Stimulated activated effector memory CD8-positive, alpha-beta T cell treated with anti-CD3 and anti-CD28 coated beads, Interleukin-12 subunit alpha, Interleukin-12 subunit beta, amount 100 ng/mL, for 72 hours (primary cell): ENCODE data around the gene CCDC102B.
"Not testable (repeated sequence)": the region's sequence is repeated elsewhere in the genome, so short reads cannot be mapped to it uniquely, and the experiment has no call there.

Experiments
- ATAC-seq: fragments of 150-1000 bp; cut with Tn5 transposase; 2 replicates; pipeline ENCODE4 v1.10.0; 2021
- DNase-seq, 2 donors: peaks; one replicate each; pipeline ENCODE4 v3.0.0; 2021 to 2022; ENCODE audit warnings: low spot score in 2 of 2
- H3K27ac Mint-ChIP-seq: one replicate; pipeline ENCODE4 v1.8.0; 2022; ENCODE audit warnings: mild to moderate bottlenecking, mixed read lengths
- H3K36me3 Mint-ChIP-seq: one replicate; pipeline ENCODE4 v1.8.0; 2022; ENCODE audit warnings: mild to moderate bottlenecking, mixed read lengths
- H3K4me1 Mint-ChIP-seq: one replicate; pipeline ENCODE4 v1.8.0; 2022; ENCODE audit warnings: mixed read lengths
- H3K4me3 Mint-ChIP-seq: one replicate; pipeline ENCODE4 v1.8.0; 2022; ENCODE audit warnings: mild to moderate bottlenecking, mixed read lengths
- H3K9me3 Mint-ChIP-seq: one replicate; pipeline ENCODE4 v1.8.0; 2022; ENCODE audit warnings: mixed read lengths

Gene CCDC102B

DNA sequence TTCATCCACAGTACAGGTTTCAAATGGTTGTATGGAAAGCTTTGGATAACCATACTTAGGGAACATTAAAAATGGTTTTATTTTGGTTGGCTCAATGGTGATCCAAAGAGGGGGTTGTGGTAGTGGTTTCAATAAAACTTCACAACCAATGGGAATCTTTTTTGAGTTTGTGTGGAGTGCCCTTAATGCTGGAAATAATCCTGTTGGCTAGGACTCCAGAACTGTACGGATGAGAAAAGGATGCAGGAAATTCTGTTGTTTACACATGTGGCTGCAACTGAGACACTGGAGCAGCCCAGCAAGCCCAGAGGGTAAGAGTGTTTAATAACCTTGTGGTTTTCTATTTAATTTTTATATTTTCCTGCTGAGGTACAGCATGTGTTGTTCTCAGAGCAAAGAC lies at the start of gene CCDC102B:
CCDC102B (plus strand) TSS at position 210 of the 400 bp plus-strand sequence. CDS start 38,684 bp downstream, outside the sequence.
- Mint-ChIP-seq H3K9me3 (no peaks in the 10 kb centered on the region), H3K4me3 (no peak within 1 kb of the TSS)
- no peak for DNase-seq

DNA sequence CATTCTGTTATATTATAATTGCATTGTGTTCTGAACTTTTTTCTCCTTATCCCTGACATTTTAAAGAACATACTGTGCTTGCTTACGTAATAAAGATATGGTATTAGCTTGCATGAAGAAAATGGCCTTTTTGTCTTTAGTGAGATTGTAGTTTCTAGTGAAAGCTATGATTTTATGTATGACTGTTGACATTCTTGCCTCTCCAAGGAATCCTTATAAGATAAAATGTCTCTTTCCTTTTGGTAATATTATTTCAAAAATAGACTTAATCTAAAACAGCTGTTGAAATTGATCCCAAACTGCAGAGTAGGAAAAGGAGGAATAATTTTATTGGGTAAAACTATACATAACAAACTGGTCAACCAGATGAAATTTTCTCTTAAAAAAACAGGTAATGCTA lies 40.8 kb upstream of the CCDC102B start:
- no peaks in the 10 kb centered on the region for H3K4me1 Mint-ChIP-seq
- no peak overlapping the region for H3K4me3 Mint-ChIP-seq
- H3K9me3 Mint-ChIP-seq: peaks cover 5% of the 10 kb centered on the region
- no peak overlapping the region for H3K27ac Mint-ChIP-seq
- no peaks in the 10 kb centered on the region for H3K36me3 Mint-ChIP-seq
- DNase-seq: no peak
- ATAC-seq: no peak

More for the DNA sequence above, at the start of gene CCDC102B:
- Mint-ChIP-seq H3K27ac (no peak within 1 kb of the TSS), H3K36me3 (no peaks in the 10 kb centered on the region), H3K4me1 (no peaks in the 10 kb centered on the region)
- no peak for ATAC-seq

DNA sequence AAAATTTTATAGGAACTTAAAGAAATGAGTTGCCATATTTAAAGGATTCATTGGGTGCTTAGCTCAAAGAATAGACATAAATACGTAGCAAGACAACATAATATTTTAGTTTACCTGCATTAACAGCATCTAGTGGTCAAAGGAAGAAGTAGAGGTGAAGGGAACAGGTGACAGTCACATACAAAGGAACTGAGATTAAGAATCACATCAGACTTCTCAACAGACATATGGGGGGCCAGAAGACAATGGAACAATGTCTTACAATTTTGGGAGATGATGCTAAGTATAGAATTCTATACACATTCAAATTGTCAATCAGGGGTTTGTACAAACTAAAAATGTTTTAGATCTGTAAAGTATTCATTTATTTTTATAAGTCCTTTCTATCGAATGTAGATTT lies 38.6 kb upstream of the CCDC102B start:
- no peak for DNase-seq
- ATAC-seq: no peak
- H3K36me3 Mint-ChIP-seq: no peaks in the 10 kb centered on the region
- H3K9me3 Mint-ChIP-seq: peaks cover 5% of the 10 kb centered on the region
- H3K4me1 Mint-ChIP-seq: no peaks in the 10 kb centered on the region
- H3K4me3 Mint-ChIP-seq: no peak overlapping the region
- H3K27ac Mint-ChIP-seq: no peak overlapping the region

DNA sequence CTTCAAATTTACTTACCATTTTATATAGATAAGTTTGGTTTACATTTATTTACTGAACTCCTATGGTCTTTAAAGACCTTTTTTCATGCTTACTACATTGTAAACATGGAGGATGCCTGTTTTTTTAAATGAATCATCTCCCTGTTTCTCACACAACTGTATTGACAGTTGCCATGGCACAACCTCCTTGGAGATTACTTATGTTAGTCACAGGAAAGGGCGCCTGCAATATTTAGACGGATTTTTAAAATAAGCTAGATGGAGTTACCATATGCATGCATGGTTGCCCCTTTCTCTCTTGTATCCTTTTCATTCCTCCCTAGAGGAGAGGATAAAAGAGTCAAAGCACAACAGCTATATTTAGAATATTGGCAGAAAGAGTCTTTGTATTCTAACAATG lies 34.8 kb upstream of the CCDC102B start:
- Mint-ChIP-seq H3K27ac (no peak overlapping the region), H3K4me3 (no peak overlapping the region), H3K4me1 (no peaks in the 10 kb centered on the region), H3K36me3 (no peaks in the 10 kb centered on the region), H3K9me3 (peaks cover 5% of the 10 kb centered on the region)
- no peak for ATAC-seq
- DNase-seq: no peak

DNA sequence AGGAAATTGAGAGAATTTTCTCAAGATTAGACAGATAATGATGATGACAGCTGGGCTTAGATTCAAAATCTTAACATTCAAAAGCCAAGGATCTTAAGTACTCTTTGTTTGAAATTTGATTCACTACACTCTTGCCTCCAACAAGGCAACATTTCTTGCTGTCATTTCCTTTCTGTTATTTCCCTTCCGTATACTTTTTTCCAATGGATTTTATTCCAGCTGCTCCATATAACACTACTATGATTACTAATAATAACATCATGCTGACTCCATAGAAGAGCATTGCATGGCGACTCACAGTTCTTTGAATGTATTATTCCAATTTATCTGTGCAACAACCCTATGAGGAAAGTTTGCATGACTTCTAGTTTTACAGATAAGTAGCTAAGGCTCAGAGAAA lies 33.9 kb upstream of the CCDC102B start:
- Mint-ChIP-seq H3K36me3 (no peaks in the 10 kb centered on the region), H3K4me3 (no peak overlapping the region), H3K27ac (no peak overlapping the region), H3K4me1 (no peaks in the 10 kb centered on the region), H3K9me3 (peaks cover 4% of the 10 kb centered on the region)
- no peak for DNase-seq
- ATAC-seq: no peak

DNA sequence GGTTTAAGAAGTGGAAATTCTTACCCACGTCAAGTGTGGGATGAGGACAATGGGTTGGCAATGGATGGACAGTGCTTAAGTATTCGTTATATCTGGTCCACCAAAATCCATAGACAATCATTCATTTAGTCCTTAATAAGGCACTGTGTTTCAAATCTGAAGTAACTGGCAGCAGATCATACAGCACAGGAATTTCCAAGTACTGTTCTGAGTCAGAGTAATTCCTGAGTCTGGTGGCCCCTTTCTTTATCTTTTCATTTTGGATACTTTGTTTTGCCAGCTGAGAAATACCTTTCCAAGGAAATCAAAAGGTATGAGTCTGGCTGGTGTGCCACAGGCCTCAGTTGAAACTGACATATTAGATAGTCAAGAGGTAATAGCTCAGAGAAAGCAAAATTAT lies 31.4 kb upstream of the CCDC102B start:
- Mint-ChIP-seq H3K4me3 (no peak overlapping the region), H3K9me3 (no peaks in the 10 kb centered on the region), H3K4me1 (no peaks in the 10 kb centered on the region), H3K27ac (no peak overlapping the region), H3K36me3 (no peaks in the 10 kb centered on the region)
- DNase-seq (no peak), ATAC-seq (no peak)

DNA sequence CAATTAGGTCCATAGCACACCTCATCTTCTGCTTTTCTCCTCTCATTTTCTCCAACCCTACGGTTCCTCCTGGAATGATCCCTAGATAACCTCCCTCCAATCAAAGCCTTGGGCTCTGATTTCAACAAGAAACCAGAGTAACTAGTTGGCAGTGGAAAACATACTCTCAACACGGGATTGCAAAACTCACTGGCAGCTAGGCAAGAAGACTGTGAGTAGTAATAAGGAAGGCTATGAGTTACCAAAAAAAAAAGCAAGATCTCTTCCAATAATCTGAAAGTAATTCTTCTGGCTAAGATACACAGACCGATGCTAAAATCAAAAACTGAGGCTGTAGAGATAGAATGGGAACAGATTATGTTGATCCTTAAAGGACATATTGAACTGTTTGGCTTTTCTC lies 28.4 kb upstream of the CCDC102B start:
- no peak for ATAC-seq
- H3K27ac Mint-ChIP-seq: no peak overlapping the region
- no peaks in the 10 kb centered on the region for H3K4me1 Mint-ChIP-seq
- H3K9me3 Mint-ChIP-seq: no peaks in the 10 kb centered on the region
- H3K4me3 Mint-ChIP-seq: no peak overlapping the region
- H3K36me3 Mint-ChIP-seq: no peaks in the 10 kb centered on the region
- DNase-seq: no peak

DNA sequence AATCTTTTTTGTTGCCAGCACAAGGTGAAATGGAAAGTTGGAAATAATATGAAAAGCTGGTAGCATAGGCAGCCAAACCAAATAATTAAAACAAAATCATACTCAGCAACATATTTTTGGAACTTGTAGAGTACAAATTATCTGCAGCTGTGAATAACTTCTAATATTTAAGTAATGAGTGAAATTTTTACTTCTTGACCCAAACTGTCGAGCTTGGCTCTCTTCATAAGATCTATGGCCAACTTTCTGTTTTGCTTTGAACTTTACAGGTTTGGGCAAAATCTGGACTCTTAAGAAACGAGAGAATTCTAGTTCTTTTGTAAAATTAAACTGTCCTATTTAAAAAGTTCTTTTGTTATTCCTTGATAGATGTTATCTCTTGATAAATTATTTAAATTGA lies 25.6 kb upstream of the CCDC102B start:
- Mint-ChIP-seq H3K9me3 (no peaks in the 10 kb centered on the region), H3K36me3 (no peaks in the 10 kb centered on the region), H3K4me3 (no peak overlapping the region), H3K27ac (no peak overlapping the region), H3K4me1 (no peaks in the 10 kb centered on the region)
- DNase-seq: no peak
- ATAC-seq: no peak

DNA sequence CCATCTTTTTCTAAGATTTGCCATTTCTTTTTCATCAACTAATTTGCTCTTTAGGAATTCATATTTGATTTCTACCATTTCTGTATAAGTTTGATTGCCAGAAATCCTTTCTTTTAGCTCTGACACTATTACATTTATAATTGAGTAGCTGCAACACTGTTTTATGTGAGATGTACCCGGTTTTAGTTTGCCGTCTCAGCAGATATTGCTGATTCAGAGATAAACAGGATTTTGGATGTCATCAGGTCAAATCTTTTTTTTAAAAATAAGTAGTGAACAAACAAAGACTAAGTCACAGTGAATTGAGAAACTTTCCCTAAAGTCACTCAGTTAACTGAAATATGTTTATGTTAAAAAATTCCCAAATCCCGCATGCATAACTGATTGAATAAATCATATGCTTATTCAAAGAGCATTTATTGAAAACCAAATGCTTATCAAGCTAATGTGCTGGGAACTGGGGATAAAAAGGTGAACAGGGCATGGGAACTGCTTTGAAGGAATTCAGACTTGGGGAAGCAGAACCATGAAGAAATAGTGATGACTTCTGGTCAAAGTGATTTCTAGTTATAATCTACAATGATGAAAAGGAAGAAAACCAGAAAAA lies 19.5 kb upstream of the CCDC102B start:
- no peak for ATAC-seq
- no peak for DNase-seq
- Mint-ChIP-seq H3K36me3 (no peaks in the 10 kb centered on the region), H3K27ac (no peak overlapping the region), H3K4me1 (no peaks in the 10 kb centered on the region), H3K9me3 (no peaks in the 10 kb centered on the region), H3K4me3 (no peak overlapping the region)

DNA sequence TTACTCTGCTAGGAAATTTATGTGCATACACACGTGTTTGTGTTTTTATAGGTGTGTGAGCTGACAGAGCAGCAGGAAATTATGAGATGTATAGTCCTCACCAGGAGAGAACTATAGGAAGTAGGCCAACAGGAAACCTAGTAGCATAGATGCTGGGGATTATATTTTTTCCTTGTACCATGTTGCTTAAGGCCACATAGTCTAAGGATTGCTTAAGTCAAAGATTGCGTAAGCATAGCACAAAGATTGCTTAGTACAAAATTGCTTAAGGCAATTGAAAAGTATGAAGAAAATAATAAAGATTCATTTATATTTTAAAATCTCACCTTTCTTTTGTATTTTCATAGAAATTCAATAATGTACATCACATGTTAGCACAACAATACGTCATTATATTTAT lies 18.7 kb upstream of the CCDC102B start:
- no peak overlapping the region for H3K4me3 Mint-ChIP-seq
- no peaks in the 10 kb centered on the region for H3K36me3 Mint-ChIP-seq
- H3K27ac Mint-ChIP-seq: no peak overlapping the region
- H3K4me1 Mint-ChIP-seq: no peaks in the 10 kb centered on the region
- DNase-seq: no peak
- no peak for ATAC-seq
- no peaks in the 10 kb centered on the region for H3K9me3 Mint-ChIP-seq

DNA sequence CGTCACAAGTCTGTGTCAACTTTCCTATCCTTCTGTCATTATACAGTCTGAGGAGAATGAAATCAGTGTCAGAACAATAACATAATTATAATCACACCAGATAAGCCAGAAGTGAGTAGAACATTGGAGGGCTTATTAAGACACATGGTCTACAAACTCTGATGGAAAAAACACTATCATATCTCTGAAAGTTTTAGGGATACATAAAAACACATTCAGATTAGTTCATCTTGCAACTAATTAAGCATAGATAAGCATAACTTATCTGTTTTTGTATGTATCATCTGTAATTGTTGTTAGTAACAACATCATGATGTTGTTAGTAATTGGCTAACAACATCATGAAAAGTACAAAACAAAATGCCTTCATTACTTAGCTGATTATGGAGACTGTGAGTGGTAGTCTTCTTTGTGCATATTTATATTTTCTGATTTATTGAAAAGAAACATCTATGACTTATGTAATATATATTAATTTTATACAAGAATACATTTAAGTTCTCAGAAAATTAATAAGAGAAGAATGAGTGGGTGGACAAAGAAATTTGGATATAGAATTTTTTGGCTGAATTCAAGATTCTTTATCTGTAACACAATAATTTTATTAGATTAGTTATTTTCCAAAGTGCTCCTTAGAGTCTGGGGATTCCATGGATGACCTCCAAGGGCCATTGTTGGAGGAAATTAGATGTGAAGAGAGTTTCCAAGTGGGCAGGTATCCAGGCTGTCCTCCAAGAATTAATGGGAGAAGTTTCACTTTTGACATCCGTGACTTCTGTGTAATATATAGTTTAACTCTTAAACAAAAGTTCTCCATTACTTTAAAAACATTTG lies 16.9 kb upstream of the CCDC102B start:
- no peak for ATAC-seq
- Mint-ChIP-seq H3K27ac (no peak overlapping the region), H3K4me1 (no peaks in the 10 kb centered on the region)

DNA sequence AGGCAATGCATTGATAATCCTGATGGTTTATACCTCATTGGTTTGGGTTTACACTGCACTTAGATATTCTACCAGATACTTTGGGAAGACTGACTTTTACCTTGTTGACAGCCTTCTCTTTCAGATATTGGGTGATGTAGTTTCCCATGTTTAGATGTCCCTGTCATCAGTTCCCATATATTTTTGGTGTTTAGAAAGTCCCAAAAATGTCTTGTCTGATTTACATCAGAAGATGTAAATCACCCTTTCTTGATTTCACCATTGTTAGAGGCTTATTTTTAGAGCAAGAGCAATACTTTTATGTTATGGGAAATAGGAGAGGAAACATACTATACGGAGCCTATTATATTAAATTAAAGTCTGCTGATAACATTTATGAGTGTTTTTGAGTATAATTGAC lies 14.4 kb upstream of the CCDC102B start:
- no peak for ATAC-seq
- Mint-ChIP-seq H3K4me3 (no peak overlapping the region), H3K36me3 (no peaks in the 10 kb centered on the region), H3K9me3 (no peaks in the 10 kb centered on the region), H3K4me1 (no peaks in the 10 kb centered on the region), H3K27ac (no peak overlapping the region)
- no peak for DNase-seq

More for the DNA sequence above, 16.9 kb upstream of the CCDC102B start:
- no peaks in the 10 kb centered on the region for H3K9me3 Mint-ChIP-seq
- H3K4me3 Mint-ChIP-seq: no peak overlapping the region
- no peak for DNase-seq
- no peaks in the 10 kb centered on the region for H3K36me3 Mint-ChIP-seq

DNA sequence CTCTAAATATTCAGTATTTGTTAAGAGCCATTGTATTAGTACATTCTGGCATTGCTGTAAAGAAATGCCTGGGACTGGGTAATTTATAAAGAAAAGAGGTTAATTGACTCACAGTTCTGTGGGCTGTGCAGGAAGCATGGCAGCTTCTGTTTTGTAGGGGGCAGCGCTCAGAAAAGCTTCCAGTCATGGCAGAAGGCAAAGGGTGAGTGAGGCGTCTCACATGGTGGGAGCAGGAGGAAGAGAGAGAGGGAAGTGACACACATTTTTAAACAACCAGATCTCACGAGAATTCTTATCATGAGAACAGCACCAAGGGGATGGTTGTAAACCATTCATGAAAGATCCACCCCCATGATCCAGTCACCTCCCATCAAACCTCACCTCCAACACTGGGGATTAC lies 13.8 kb upstream of the CCDC102B start:
- Mint-ChIP-seq H3K4me1 (no peaks in the 10 kb centered on the region), H3K9me3 (no peaks in the 10 kb centered on the region), H3K4me3 (no peak overlapping the region), H3K36me3 (no peaks in the 10 kb centered on the region), H3K27ac (no peak overlapping the region)
- no peak for ATAC-seq
- no peak for DNase-seq

DNA sequence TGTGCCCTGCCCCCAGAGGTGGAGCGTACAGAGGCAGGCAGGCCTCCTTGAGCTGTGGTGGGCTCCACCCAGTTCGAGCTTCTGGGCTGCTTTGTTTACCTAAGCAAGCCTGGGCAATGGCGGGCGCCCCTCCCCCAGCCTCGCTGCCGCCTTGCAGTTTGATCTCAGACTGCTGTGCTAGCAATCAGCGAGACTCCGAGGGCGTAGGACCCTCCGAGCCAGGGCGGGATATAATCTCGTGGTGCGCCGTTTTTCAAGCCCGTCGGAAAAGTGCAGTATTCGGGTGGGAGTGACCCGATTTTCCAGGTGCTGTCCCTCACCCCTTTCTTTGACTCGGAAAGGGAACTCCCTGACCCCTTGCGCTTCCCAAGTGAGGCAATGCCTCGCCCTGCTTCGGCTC lies 7.6 kb upstream of the CCDC102B start:
- H3K27ac Mint-ChIP-seq, ATAC-seq, H3K4me3 Mint-ChIP-seq, H3K36me3 Mint-ChIP-seq, DNase-seq, H3K4me1 Mint-ChIP-seq, H3K9me3 Mint-ChIP-seq: not testable (repeated sequence)

DNA sequence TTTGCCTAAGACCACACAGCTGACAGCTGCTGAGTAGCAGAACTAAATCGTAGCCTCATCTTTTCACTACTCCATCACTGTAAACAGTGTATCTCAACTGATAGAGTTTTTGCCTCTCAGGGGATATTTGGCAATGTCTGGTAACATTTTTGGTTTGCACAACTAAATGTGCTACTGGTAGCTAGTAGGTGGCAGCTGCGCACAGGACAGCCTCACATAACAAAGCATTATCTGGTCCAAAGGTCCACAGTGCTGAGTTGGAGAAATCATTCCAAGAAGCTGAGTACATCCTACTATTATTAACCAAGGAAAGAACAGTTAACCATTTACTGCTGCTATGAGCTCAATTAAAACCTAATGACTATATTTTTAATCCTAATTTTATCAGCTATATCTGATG lies 6.1 kb upstream of the CCDC102B start:
- ATAC-seq: no peak
- no peaks in the 10 kb centered on the region for H3K4me1 Mint-ChIP-seq

DNA sequence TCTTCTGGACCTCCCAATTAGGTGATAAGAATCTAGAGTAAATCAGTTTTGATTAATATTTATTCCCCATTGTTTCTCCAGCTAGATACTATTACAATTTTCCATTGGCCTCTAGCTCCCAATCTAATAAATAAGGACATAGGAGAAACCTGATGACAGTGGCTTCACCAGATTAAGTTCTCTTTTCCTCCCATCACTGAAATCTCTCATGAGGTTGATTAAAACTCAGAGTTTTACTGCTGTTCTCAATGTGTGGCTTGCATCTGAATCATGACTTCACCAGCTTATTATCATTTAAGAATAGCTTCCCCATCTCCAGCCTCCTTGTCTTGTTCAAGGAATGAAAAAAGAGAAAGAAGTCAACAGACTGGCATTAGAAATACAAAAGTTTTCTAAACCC lies 3.9 kb upstream of the CCDC102B start:
- ATAC-seq: no peak
- no peak for DNase-seq
- no peak overlapping the region for H3K4me3 Mint-ChIP-seq
- no peak overlapping the region for H3K27ac Mint-ChIP-seq
- H3K9me3 Mint-ChIP-seq: no peaks in the 10 kb centered on the region
- no peaks in the 10 kb centered on the region for H3K36me3 Mint-ChIP-seq
- no peaks in the 10 kb centered on the region for H3K4me1 Mint-ChIP-seq

More for the DNA sequence above, 6.1 kb upstream of the CCDC102B start:
- no peak overlapping the region for H3K27ac Mint-ChIP-seq
- H3K36me3 Mint-ChIP-seq: no peaks in the 10 kb centered on the region
- no peaks in the 10 kb centered on the region for H3K9me3 Mint-ChIP-seq
- no peak for DNase-seq
- H3K4me3 Mint-ChIP-seq: no peak overlapping the region
